GM12892 (cell line): ENCODE measurements around the gene RPS19BP1.

Experiments used
- POLR2A ChIP-seq: IDR thresholded peaks from 2 replicates; pipeline ENCODE4 v1.6.1; 2011; ENCODE audit warnings: low read depth, low read length, control low read depth
- POLR2AphosphoS5 ChIP-seq: IDR thresholded peaks from 2 replicates; pipeline ENCODE4 v1.6.1; 2011; ENCODE audit warnings: low read depth, low read length, control low read depth

DNA sequence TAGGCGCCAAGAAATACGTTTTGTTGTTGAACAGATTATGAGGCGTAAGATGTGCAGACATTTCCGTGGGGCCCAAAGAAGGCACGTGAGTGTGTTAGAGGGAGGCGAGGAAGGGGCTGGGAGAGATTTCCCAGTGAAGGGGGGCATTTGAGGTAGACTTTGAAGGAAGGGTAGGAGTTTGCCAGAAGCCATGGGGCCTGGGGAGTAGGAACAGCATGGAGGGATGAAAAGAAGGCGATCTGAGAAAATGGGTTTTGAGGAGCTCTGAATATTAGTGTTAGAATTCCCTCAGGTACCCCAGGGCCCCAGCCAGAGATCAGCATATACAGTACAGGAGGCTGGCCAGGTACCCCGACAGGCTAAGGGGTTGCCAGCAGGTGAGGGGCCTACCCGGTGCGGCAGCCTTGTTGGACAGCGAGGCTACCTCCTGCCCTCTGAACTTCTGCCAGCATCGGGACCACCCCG is 30.9 kb downstream of the RPS19BP1 start:
- TF ChIP-seq POLR2A (no peak), POLR2AphosphoS5 (no peak)
